Measurements from ENCODE around the gene SLC17A5. TPM values are rescaled to one million over a fixed set of nuclear protein-coding genes. Genes with fewer than 3 reads are reported as not detected.

The SLC17A5 gene
- total and polyA plus RNA-seq, 2 donors, result 4.7 to 5.4 TPM

DNA sequence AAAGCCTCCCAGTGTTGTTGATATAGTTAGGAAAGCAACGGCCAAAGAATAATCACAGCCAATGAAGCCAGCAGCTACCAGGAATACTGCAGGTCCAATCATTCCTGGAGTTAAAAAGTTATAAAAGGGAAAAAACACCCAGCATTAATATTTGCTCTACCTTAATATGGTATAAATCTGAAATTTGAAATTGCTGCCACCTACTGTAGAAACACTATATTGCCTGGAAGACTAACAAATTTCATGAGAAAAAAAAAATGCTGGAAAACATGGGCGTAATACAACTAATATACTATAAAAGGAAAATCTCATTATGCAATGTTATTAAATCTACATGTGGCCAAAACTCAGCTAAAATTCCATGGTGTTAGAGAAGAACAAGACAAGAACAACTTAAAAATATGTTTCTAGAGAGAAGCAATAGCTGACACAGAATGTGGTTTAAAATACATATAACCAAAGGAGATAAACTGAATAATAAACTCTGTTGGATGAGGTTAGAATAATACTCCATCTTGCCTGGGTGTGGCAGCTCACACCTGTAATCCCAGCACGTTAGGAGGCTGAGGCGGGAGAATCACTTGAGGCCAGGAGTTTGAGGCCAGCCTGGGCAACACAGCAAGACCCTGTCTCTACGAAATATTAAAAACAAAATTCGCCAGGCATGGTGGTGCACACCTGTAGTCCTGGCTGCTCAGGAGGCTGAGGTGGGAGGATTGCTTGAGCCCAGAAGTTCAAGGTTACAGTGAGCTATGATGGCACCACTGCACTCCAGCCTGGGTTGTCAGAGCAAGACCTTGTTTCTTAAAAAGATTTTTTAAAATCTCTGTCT, 43.1 kb downstream of the SLC17A5 start:
- Histone ChIP-seq H3K27me3 (ENCODE audit: control insufficient read depth in 2 of 2, insufficient read depth in 1 of 2, low read length in 1 of 2) (no peaks in the 10 kb centered on the region), H3K4me1 (ENCODE audit: control insufficient read depth in 2 of 2, insufficient read depth in 2 of 2, low read length in 2 of 2) (no peaks in the 10 kb centered on the region), H3K4me3 (ENCODE audit: low read length in 2 of 2) (no peak overlapping the region), H3K27ac (ENCODE audit: low read depth in 1 of 2, low read length in 1 of 2) (no peak overlapping the region), H3K9me3 (ENCODE audit: control insufficient read depth in 2 of 2, insufficient read depth in 1 of 2, low read length in 1 of 2) (no peaks in the 10 kb centered on the region), H3K36me3 (ENCODE audit: control insufficient read depth in 2 of 2, insufficient read depth in 2 of 2, low read length in 1 of 2) (peaks cover 15 to 35% of the 10 kb centered on the region in 2 donors)
- 92% methylated on average over 6 of the region's 6 CpGs for WGBS
- peak in 8 of 9 donors; percentile 18 to 65 (median 37) for DNase-seq (ENCODE audit: low read depth in 6 of 9, low spot score in 9 of 9)

GRCh38 chr6:73608761-73609160, 45.0 kb downstream of the SLC17A5 start:
- Histone ChIP-seq H3K4me3 (ENCODE audit: low read length in 2 of 2) (no peak overlapping the region), H3K36me3 (ENCODE audit: control insufficient read depth in 2 of 2, insufficient read depth in 2 of 2, low read length in 1 of 2) (peaks cover 10 to 27% of the 10 kb centered on the region in 2 donors), H3K27me3 (ENCODE audit: control insufficient read depth in 2 of 2, insufficient read depth in 1 of 2, low read length in 1 of 2) (no peaks in the 10 kb centered on the region), H3K4me1 (ENCODE audit: control insufficient read depth in 2 of 2, insufficient read depth in 2 of 2, low read length in 2 of 2) (no peaks in the 10 kb centered on the region), H3K27ac (ENCODE audit: low read depth in 1 of 2, low read length in 1 of 2) (no peak overlapping the region), H3K9me3 (ENCODE audit: control insufficient read depth in 2 of 2, insufficient read depth in 1 of 2, low read length in 1 of 2) (no peaks in the 10 kb centered on the region)
- 98% methylated on average over 4 of the region's 4 CpGs for WGBS
- no peak for DNase-seq (ENCODE audit: low read depth in 6 of 9, low spot score in 9 of 9)

DNA sequence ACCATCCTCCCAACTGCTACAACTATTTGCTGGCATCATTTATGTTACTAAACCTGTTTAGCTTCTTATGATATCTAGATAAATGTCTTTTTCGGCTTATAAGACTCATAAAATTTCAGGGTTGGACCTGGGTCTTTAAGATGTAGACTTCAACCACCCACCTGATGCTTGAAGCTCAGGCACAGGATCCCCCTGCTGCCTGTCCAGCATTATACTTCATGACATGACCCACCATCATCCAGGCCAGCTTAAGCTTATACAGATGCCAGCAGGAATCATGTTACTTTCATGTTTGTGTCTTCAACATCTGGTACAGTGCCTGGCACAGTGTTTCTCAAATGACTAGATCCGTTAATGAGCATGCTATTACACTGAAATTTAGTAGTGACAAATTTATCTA, 47.4 kb downstream of the SLC17A5 start:
- Histone ChIP-seq H3K27ac (ENCODE audit: low read depth in 1 of 2, low read length in 1 of 2) (no peak overlapping the region), H3K9me3 (ENCODE audit: control insufficient read depth in 2 of 2, insufficient read depth in 1 of 2, low read length in 1 of 2) (no peaks in the 10 kb centered on the region), H3K4me3 (ENCODE audit: low read length in 2 of 2) (no peak overlapping the region), H3K27me3 (ENCODE audit: control insufficient read depth in 2 of 2, insufficient read depth in 1 of 2, low read length in 1 of 2) (no peaks in the 10 kb centered on the region), H3K4me1 (ENCODE audit: control insufficient read depth in 2 of 2, insufficient read depth in 2 of 2, low read length in 2 of 2) (no peaks in the 10 kb centered on the region), H3K36me3 (ENCODE audit: control insufficient read depth in 2 of 2, insufficient read depth in 2 of 2, low read length in 1 of 2) (peaks cover 12 to 20% of the 10 kb centered on the region in 2 donors)
- 98% methylated on average over 2 of the region's 2 CpGs for WGBS
- no peak for DNase-seq (ENCODE audit: low read depth in 6 of 9, low spot score in 9 of 9)

DNA sequence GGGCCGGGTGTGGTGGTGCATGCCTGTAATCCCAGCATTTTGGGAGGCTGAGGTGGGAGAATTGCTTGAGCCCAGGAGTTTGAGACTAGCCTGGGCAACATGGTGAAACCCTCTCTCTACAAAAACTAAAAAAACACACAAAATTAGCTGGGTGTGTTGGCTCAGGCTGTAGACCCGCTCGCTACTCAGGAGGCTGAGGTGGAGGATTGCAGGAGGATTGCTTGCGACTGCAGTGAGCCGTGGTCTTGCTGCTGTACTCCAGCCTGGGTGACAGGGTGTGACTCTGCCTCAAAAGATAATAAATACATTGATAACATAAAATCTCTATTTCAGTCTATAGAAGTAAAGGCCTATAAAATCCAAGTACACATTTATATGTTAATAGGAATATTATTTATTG, 49.3 kb downstream of the SLC17A5 start:
- H3K36me3 ChIP-seq (ENCODE audit: control insufficient read depth in 2 of 2, insufficient read depth in 2 of 2, low read length in 1 of 2), result peaks cover 12 to 17% of the 10 kb centered on the region in 2 donors

GRCh38 chr6:73604020-73604419, 49.8 kb downstream of the SLC17A5 start:
- Histone ChIP-seq H3K4me3 (ENCODE audit: low read length in 2 of 2) (no peak overlapping the region), H3K27ac (ENCODE audit: low read depth in 1 of 2, low read length in 1 of 2) (no peak overlapping the region), H3K4me1 (ENCODE audit: control insufficient read depth in 2 of 2, insufficient read depth in 2 of 2, low read length in 2 of 2) (no peaks in the 10 kb centered on the region), H3K36me3 (ENCODE audit: control insufficient read depth in 2 of 2, insufficient read depth in 2 of 2, low read length in 1 of 2) (peaks cover 12 to 15% of the 10 kb centered on the region in 2 donors), H3K27me3 (ENCODE audit: control insufficient read depth in 2 of 2, insufficient read depth in 1 of 2, low read length in 1 of 2) (no peaks in the 10 kb centered on the region), H3K9me3 (ENCODE audit: control insufficient read depth in 2 of 2, insufficient read depth in 1 of 2, low read length in 1 of 2) (no peaks in the 10 kb centered on the region)
- 97% methylated on average over 1 of the region's 1 CpG for WGBS
- DNase-seq (ENCODE audit: low read depth in 6 of 9, low spot score in 9 of 9), result no peak

More for the DNA sequence above, 49.3 kb downstream of the SLC17A5 start:
- H3K4me3 ChIP-seq (ENCODE audit: low read length in 2 of 2), result no peak overlapping the region
- no peak for DNase-seq (ENCODE audit: low read depth in 6 of 9, low spot score in 9 of 9)
- H3K27me3 ChIP-seq (ENCODE audit: control insufficient read depth in 2 of 2, insufficient read depth in 1 of 2, low read length in 1 of 2), result no peaks in the 10 kb centered on the region
- H3K9me3 ChIP-seq (ENCODE audit: control insufficient read depth in 2 of 2, insufficient read depth in 1 of 2, low read length in 1 of 2), result no peaks in the 10 kb centered on the region
- H3K4me1 ChIP-seq (ENCODE audit: control insufficient read depth in 2 of 2, insufficient read depth in 2 of 2, low read length in 2 of 2), result no peaks in the 10 kb centered on the region
- 98% methylated on average over 5 of the region's 5 CpGs for WGBS
- H3K27ac ChIP-seq (ENCODE audit: low read depth in 1 of 2, low read length in 1 of 2), result no peak overlapping the region

GRCh38 chr6:73586416-73586974, 67.3 kb downstream of the SLC17A5 start:
- Histone ChIP-seq H3K4me3 (ENCODE audit: low read length in 2 of 2) (peak overlapping the region in 1 of 2 donors; percentile 29), H3K4me1 (ENCODE audit: control insufficient read depth in 2 of 2, insufficient read depth in 2 of 2, low read length in 2 of 2) (peaks cover 12 to 13% of the 10 kb centered on the region in 2 donors), H3K27me3 (ENCODE audit: control insufficient read depth in 2 of 2, insufficient read depth in 1 of 2, low read length in 1 of 2) (no peaks in the 10 kb centered on the region), H3K9me3 (ENCODE audit: control insufficient read depth in 2 of 2, insufficient read depth in 1 of 2, low read length in 1 of 2) (no peaks in the 10 kb centered on the region), H3K27ac (ENCODE audit: low read depth in 1 of 2, low read length in 1 of 2) (peak overlapping the region; percentile 91), H3K36me3 (ENCODE audit: control insufficient read depth in 2 of 2, insufficient read depth in 2 of 2, low read length in 1 of 2) (no peaks in the 10 kb centered on the region)
- peak in 2 of 9 donors; percentile 13 to 21 for DNase-seq (ENCODE audit: low read depth in 6 of 9, low spot score in 9 of 9)
- 47% methylated on average over 6 of the region's 6 CpGs for WGBS

GRCh38 chr6:73585566-73586415, 68.0 kb downstream of the SLC17A5 start:
- WGBS, result 1% methylated on average over 3 of the region's 3 CpGs
- Histone ChIP-seq H3K27me3 (ENCODE audit: control insufficient read depth in 2 of 2, insufficient read depth in 1 of 2, low read length in 1 of 2) (no peaks in the 10 kb centered on the region), H3K4me3 (ENCODE audit: low read length in 2 of 2) (peak overlapping the region; percentile 29 to 33), H3K9me3 (ENCODE audit: control insufficient read depth in 2 of 2, insufficient read depth in 1 of 2, low read length in 1 of 2) (no peaks in the 10 kb centered on the region), H3K27ac (ENCODE audit: low read depth in 1 of 2, low read length in 1 of 2) (peak overlapping the region; percentile 91), H3K4me1 (ENCODE audit: control insufficient read depth in 2 of 2, insufficient read depth in 2 of 2, low read length in 2 of 2) (peaks cover 12 to 13% of the 10 kb centered on the region in 2 donors), H3K36me3 (ENCODE audit: control insufficient read depth in 2 of 2, insufficient read depth in 2 of 2, low read length in 1 of 2) (no peaks in the 10 kb centered on the region)
- peak; percentile 33 to 88 (median 62) for DNase-seq (ENCODE audit: low read depth in 6 of 9, low spot score in 9 of 9)

- Histone ChIP-seq H3K4me1 (ENCODE audit: control insufficient read depth in 2 of 2, insufficient read depth in 2 of 2, low read length in 2 of 2) (peaks cover 9 to 22% of the 10 kb centered on the region in 2 donors), H3K9me3 (ENCODE audit: control insufficient read depth in 2 of 2, insufficient read depth in 1 of 2, low read length in 1 of 2) (no peaks in the 10 kb centered on the region), H3K4me3 (ENCODE audit: low read length in 2 of 2) (no peak overlapping the region), H3K36me3 (ENCODE audit: control insufficient read depth in 2 of 2, insufficient read depth in 2 of 2, low read length in 1 of 2) (no peaks in the 10 kb centered on the region), H3K27me3 (ENCODE audit: control insufficient read depth in 2 of 2, insufficient read depth in 1 of 2, low read length in 1 of 2) (no peaks in the 10 kb centered on the region), H3K27ac (ENCODE audit: low read depth in 1 of 2, low read length in 1 of 2) (peak overlapping the region in 1 of 2 donors; percentile 77)
- DNase-seq (ENCODE audit: low read depth in 6 of 9, low spot score in 9 of 9), result no peak
- WGBS, result 99% methylated on average over 2 of the region's 2 CpGs
Measured at GRCh38 chr6:73581293-73581692, 72.5 kb downstream of the SLC17A5 start.
